WTC11 (cell line): ENCODE measurements around the gene HHAT. TPM values are rescaled to one million over a fixed set of nuclear protein-coding genes. Genes with fewer than 3 reads are reported as not detected.

Source experiments
- ATAC-seq: fragments of 200-7000 bp; cut with Tn5 transposase; 2 replicates; pipeline ENCODE4 v1.10.0; 2021; ENCODE audit warnings: mild to moderate bottlenecking, moderate library complexity
- CTCF ChIA-PET: fragments of 300-600 bp; sonication (Branson Sonifier 250); formaldehyde crosslinking; loops from one replicate; lab custom pipeline; 2021; ENCODE audit warnings: antibody characterized with exemption; lab: Charles Lee
- POLR2A ChIA-PET: fragments of 350-600 bp; sonication (Branson Sonifier 250); formaldehyde crosslinking; loops from one replicate; lab custom pipeline; 2021; ENCODE audit warnings: antibody characterized with exemption; lab: Charles Lee
- DNase-seq: peaks from one replicate; pipeline ENCODE4 v3.0.0; 2021; ENCODE audit warnings: low spot score
- H3K27ac Mint-ChIP-seq: 2 replicates; pipeline ENCODE4 v1.8.0; 2021; ENCODE audit warnings: mixed read lengths
- H3K27me3 Mint-ChIP-seq: 2 replicates; pipeline ENCODE4 v1.8.0; 2021; ENCODE audit warnings: low read depth, mild to moderate bottlenecking, moderate library complexity, mixed read lengths
- H3K36me3 Mint-ChIP-seq: 2 replicates; pipeline ENCODE4 v1.8.0; 2021; ENCODE audit warnings: mixed read lengths
- H3K4me1 Mint-ChIP-seq: 2 replicates; pipeline ENCODE4 v1.8.0; 2022; ENCODE audit warnings: mixed read lengths
- H3K4me3 Mint-ChIP-seq: 2 replicates; pipeline ENCODE4 v1.8.0; 2021; ENCODE audit warnings: mild to moderate bottlenecking, moderate library complexity, mixed read lengths
- H3K9me3 Mint-ChIP-seq: 2 replicates; pipeline ENCODE4 v1.8.0; 2021; ENCODE audit warnings: mixed read lengths
- ATF3 ChIP-seq: sonication (generic); formaldehyde crosslinking; conservative IDR thresholded peaks from 2 replicates; pipeline ENCODE4 v1.8.1; 2022; ENCODE audit warnings: mild to moderate bottlenecking, missing genetic modification reagents
- ATF6 ChIP-seq: sonication (generic); formaldehyde crosslinking; IDR thresholded peaks from 2 replicates; pipeline ENCODE4 v1.8.1; 2023; ENCODE audit warnings: mild to moderate bottlenecking, missing genetic modification reagents
- CBFB ChIP-seq: sonication (generic); formaldehyde crosslinking; IDR thresholded peaks from 2 replicates; pipeline ENCODE4 v1.8.1; 2022; ENCODE audit warnings: mild to moderate bottlenecking, low read depth, missing genetic modification reagents
- ERG ChIP-seq: fragments of 250-450 bp; sonication (Bioruptor Pico); IDR thresholded peaks from 2 replicates; pipeline ENCODE4 v1.8.0; 2021; ENCODE audit warnings: mild to moderate bottlenecking
- HMGA2 ChIP-seq: fragments of 250-450 bp; sonication (Bioruptor Pico); IDR thresholded peaks from 2 replicates; pipeline ENCODE4 v1.4.0; 2021; ENCODE audit warnings: mild to moderate bottlenecking, moderate library complexity
- HMGXB4 ChIP-seq: sonication (generic); formaldehyde crosslinking; IDR thresholded peaks from 2 replicates; pipeline ENCODE4 v1.8.1; 2023; ENCODE audit warnings: mild to moderate bottlenecking, moderate library complexity, missing genetic modification reagents
- IRF2 ChIP-seq: sonication (generic); formaldehyde crosslinking; IDR thresholded peaks from 2 replicates; pipeline ENCODE4 v1.8.0; 2022; ENCODE audit warnings: low read depth, missing genetic modification reagents, borderline replicate concordance
- MLX ChIP-seq: sonication (generic); formaldehyde crosslinking; IDR thresholded peaks from 2 replicates; pipeline ENCODE4 v1.8.1; 2023; ENCODE audit warnings: mild to moderate bottlenecking, missing genetic modification reagents, moderate library complexity
- MXD4 ChIP-seq: fragments of 250-450 bp; sonication (Bioruptor Pico); IDR thresholded peaks from 2 replicates; pipeline ENCODE4 v1.8.0; 2021; ENCODE audit warnings: mild to moderate bottlenecking, moderate library complexity, borderline replicate concordance
- NFE2L1 ChIP-seq: sonication (generic); formaldehyde crosslinking; IDR thresholded peaks from 2 replicates; pipeline ENCODE4 v1.8.1; 2023; ENCODE audit warnings: missing genetic modification reagents
- NFYB ChIP-seq: sonication (generic); formaldehyde crosslinking; conservative IDR thresholded peaks from 2 replicates; pipeline ENCODE4 v1.8.0; 2022; ENCODE audit warnings: low read depth, missing genetic modification reagents
- NR1H2 ChIP-seq: sonication (generic); formaldehyde crosslinking; IDR thresholded peaks from 2 replicates; pipeline ENCODE4 v1.9.0; 2021; ENCODE audit warnings: mild to moderate bottlenecking, moderate library complexity, missing genetic modification reagents
- SOX15 ChIP-seq: fragments of 250-450 bp; sonication (Bioruptor Pico); IDR thresholded peaks from 2 replicates; pipeline ENCODE4 v1.9.0; 2021; ENCODE audit warnings: mild to moderate bottlenecking
- STAT6 ChIP-seq: sonication (generic); formaldehyde crosslinking; conservative IDR thresholded peaks from 2 replicates; pipeline ENCODE4 v1.8.1; 2023; ENCODE audit warnings: mild to moderate bottlenecking, low read depth, missing genetic modification reagents, moderate library complexity
- TP53 ChIP-seq: sonication (generic); formaldehyde crosslinking; IDR thresholded peaks from 2 replicates; pipeline ENCODE4 v1.8.1; 2023; ENCODE audit warnings: mild to moderate bottlenecking, missing genetic modification reagents
- ZBTB43 ChIP-seq: sonication (generic); formaldehyde crosslinking; IDR thresholded peaks from 2 replicates; pipeline ENCODE4 v1.8.1; 2023; ENCODE audit warnings: mild to moderate bottlenecking, missing genetic modification reagents
- ZNF121 ChIP-seq: sonication (generic); formaldehyde crosslinking; IDR thresholded peaks from 2 replicates; pipeline ENCODE4 v1.8.0; 2023; ENCODE audit warnings: missing genetic modification reagents
- ZNF281 ChIP-seq: sonication (generic); formaldehyde crosslinking; IDR thresholded peaks from 2 replicates; pipeline ENCODE4 v1.8.0; 2023; ENCODE audit warnings: mild to moderate bottlenecking, missing genetic modification reagents
- total RNA-seq: library from RNA; stranded (reverse); gene quantifications from 3 replicates; pipeline ENCODE4 v1.2.3, GENCODE V29; 2021

The HHAT gene
- total RNA-seq, 1 experiment from 2014 or later, result 0.39 TPM

GRCh38 chr1:210523830-210524229 lies 195.1 kb downstream of the HHAT start (continued):
- TF ChIP-seq ATF6, result no peak
- no peak for TF ChIP-seq ZNF121 (CRISPR knock-in tag)

GRCh38 chr1:210525716-210526454 lies 197.2 kb downstream of the HHAT start:
- Mint-ChIP-seq H3K27ac (no peak overlapping the region), H3K4me3 (no peak overlapping the region), H3K9me3 (no peaks in the 10 kb centered on the region), H3K27me3 (no peaks in the 10 kb centered on the region), H3K4me1 (peaks cover 27% of the 10 kb centered on the region), H3K36me3 (no peaks in the 10 kb centered on the region)
- ATAC-seq (no peak), DNase-seq (no peak)
- POLR2A ChIA-PET, result no interaction called here
- TF ChIP-seq HMGA2 (CRISPR knock-in tag), result no peak
- TF ChIP-seq MLX (CRISPR knock-in tag), result no peak
- TF ChIP-seq ERG (CRISPR knock-in tag), result no peak
- TF ChIP-seq IRF2 (CRISPR knock-in tag), result no peak
- no peak for TF ChIP-seq MXD4 (CRISPR knock-in tag)
- no peak for TF ChIP-seq NFYB
- TF ChIP-seq CBFB, result no peak
- TF ChIP-seq NR1H2 (CRISPR knock-in tag), result no peak
- TF ChIP-seq ZBTB43, result no peak
- no peak for TF ChIP-seq NFE2L1
- no peak for TF ChIP-seq ATF3 (CRISPR knock-in tag)
- no peak for TF ChIP-seq SOX15
- TF ChIP-seq STAT6 (CRISPR knock-in tag), result no peak
- TF ChIP-seq ZNF281 (CRISPR knock-in tag), result no peak
- no peak for TF ChIP-seq TP53
- TF ChIP-seq HMGXB4 (CRISPR knock-in tag), result no peak
- CTCF ChIA-PET, result no interaction called here
